Activated effector memory CD4-positive, alpha-beta T cell treated with Interleukin-2 at 50 U/mL for 16 hours (primary cell): Measurements from ENCODE around the gene MGARP.

ENCODE experiments used
- DNase-seq: peaks from one replicate; pipeline ENCODE4 v3.0.0-alpha.2; 2020

The MGARP gene

DNA sequence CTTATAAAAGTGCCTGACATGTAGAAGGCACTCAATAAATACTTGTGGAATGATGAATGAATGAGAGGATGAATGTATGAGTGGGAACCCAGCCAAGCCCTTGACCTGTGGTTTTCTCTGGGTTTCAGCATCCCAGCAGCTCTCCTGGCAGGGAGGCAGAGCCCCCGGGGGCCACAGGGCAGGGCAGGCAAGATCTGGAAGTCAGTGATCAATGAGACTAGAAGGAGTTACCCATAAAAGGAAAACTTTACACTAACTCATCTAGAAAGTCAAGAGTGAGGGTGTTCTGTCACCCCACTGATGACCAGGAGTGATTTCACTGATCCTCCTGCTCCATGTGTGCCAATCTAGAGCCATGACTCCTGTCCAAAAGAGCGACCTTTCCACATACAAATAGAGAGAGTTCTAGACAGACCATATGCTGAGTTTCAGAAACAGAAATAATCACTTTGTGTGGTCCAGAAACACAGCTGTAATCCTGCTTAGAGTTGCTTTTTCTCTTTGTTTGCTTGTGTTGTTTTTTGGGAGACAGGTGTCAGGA lies 37.4 kb downstream of the MGARP start:
- no peak for DNase-seq

GRCh38 chr4:139241784-139242151 lies 38.3 kb downstream of the MGARP start:
- DNase-seq: no peak

DNA sequence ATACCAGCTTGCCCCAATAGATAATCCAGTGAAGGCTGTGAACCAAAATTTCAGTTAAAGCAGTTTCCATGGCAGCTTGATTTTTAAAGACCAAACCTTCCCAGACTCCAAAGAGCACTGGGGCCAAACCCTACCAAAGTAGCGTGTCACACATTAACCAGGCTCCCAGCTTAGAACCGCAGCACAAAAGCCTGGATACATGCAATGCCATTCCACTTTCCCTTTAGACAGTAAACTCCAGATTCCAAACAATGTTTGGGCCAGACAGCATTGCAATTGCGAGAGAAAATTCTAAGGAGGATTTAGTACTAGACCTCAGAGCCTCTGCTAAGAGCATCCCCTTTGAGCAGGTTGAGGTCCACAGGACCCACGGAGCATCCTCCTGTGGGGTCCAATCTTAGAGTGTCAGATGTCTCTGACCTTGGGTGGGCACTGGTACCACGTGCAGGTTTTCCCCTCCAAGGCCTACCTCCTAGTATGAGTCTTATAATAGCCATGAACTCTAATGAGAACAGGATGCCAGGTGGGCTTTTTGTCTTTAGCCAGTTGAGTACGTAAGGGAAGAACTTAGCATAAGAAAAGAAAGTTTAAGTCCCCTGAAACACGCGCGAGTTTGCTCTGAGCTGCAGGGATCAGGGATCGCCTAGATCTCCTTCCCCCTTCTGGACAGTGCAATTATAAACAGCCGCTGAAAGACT lies 38.8 kb downstream of the MGARP start:
- no peak for DNase-seq

DNA sequence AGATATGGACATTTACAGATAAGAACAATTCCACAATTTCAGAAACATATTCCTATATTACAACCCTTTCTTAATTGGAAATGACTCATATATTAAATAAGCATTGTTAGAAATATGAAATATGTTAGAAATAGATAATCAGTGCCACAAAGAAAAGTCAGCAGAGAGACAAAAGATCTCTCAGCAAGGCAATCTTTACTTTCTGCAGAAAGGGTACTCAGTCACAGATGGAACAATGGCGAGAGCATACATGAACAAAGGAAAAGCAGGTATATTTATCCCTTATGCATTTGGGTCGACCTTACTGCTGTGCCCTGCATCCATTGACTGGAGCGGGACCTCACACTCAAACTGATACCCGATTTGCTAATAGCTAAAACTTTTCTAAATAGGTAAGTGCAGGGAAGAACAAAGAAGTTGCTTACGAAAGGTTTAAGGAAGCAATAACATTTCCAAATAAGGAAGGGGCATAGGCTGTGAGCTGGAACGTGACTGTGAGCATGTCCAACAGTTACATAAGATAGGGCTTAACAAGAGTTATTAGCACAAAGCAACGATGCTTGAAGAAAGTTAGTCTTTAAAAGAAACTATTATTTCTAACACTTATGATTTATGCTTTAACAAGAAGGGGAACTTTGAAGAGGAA lies 40.8 kb downstream of the MGARP start:
- DNase-seq: no peak

DNA sequence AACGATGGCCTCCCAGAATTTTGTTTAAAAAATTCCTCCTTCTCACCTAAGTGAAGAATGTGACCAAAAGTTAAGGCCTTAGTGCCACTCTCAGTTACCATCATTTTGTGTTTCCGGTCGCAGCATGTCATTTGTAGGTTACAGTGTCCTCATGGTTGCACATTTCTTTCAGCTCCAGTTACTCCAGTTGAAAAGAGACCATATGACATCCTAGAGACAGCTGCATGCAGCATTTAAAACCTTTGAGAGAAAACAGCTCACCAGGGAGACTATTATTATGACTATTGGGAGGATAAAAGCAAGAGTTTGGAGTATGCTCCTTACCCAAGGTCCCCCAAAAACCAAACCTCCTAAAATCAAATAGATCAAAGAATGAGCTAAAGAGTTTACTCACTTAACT lies 45.8 kb downstream of the MGARP start:
- no peak for DNase-seq

GRCh38 chr4:139229534-139230039 lies 50.4 kb downstream of the MGARP start:
- no peak for DNase-seq

- DNase-seq: no peak
These were observed 52.2 kb downstream of the MGARP start for GRCh38 chr4:139227729-139228404.

DNA sequence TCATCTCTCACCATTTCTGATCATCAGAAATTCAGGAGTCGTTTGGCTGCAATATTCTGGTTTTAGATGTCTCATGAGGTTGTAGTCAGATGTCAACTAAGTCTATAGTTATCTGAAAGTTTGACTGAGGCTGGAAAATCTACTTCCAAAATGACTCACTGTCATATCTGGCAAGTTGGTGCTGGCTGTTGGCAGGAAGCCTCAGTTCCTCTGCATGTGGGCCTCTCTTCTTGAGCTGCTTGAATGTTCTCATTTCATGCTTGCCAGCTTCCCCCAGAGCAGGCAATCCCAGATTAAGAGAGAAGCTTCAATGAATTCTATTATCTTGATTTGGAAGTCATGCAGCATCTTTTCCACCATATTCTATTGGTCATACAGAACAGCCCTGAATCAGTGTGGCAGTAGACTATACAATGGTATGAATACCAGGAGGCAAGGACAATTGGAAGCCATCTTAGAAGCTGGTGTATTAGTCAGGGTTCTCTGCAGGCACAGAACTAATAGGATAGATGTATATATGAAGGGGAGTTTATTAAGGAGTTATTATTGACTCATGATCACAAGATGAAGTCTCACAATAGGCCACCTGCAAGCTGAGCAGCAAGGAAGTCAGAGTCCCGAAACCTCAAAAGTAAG lies 56.2 kb downstream of the MGARP start:
- no peak for DNase-seq

GRCh38 chr4:139222215-139222614 lies 57.8 kb downstream of the MGARP start:
- DNase-seq: no peak

DNA sequence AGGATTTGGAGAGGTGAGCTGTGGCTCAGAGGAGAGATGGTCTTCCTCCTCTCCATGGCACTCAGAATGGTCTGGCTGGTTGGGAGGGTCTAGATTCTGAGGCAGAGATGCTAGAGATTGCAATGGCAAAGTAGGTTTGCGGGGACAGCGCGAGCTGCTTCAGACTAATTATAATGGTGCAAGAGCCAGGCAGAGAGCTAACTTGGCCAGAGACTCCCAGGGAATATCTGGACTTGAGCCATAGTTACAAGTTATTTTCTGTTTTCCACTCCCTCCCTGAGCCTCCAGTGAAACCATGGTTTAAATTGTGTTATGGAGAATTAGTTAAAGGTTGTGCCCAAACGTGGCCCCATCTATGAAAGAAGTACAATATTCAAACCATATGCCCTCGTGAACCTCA lies 58.3 kb downstream of the MGARP start:
- DNase-seq: no peak

DNA sequence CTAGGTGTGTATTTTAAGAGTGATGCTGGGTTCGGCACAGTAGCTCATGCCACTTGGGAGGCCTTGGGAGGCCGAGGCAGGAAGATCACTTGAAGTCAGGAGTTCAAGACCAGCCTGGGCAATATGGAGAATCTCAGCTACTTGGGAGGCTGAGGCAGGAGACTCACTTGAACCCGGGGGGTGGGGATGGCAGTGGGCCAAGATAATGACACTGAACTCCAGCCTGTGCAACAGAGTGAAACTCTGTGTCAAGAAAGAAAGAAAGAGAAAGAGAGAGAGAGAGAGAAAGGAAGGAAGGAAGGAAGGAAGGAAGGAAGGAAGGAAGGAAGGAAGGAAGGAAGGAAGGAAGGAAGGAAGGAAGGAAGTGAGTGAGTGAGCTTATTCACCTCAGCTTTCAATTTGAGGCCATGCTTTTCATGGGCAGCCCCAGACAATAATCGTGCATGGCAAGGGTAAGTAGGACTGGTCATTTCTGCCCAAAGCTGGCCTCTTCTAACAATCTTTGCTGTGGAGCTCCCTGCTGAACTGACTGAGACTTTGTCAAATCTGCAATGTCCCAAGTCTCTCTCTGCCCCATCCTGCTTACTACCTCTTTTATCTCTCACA lies 60.5 kb downstream of the MGARP start:
- no peak for DNase-seq
